ENCODE data around the gene NTRK2.

NTRK2 gene

DNA sequence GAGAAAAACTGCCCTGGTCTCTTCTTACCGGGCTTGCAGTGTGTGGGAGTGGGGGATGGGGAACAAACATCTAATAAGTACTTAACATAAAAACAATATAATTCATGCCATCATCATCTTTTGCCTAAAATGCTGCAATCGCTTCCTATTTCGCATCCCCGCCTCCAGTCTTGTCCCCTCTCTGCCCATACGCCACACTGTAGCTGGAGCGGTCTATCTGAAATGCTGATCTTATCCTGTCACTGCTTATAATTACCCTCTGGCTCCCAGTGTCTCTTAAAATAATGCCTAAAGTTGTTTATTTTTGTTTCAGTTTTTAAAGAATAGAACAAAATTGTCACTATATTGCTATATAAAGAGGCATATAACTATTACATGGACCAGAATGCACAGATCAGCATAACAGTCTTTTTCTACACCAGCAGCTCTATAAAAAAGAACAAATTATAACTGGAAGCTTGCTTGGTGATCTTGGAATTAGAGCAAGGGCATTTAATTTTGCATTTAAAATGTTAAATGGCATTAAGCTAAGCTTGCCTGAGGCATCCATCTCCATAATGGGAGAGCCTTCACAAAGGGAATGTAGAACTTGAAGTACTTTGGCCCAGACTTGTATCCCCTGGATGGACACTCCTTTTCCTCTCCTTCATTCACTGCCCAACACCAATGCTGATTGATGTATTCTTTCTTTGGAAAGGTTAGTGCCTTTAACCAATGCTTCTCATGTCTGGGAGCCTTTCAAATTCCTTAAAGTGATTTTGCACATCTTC is 12.2 kb downstream of the NTRK2 start:
- no peak for DNase-seq (ENCODE audit: low read depth, low spot score)

- no peak for DNase-seq (ENCODE audit: low read depth, low spot score)
Observed at GRCh38 chr9:84686068-84686467, 16.5 kb downstream of the NTRK2 start.

DNA sequence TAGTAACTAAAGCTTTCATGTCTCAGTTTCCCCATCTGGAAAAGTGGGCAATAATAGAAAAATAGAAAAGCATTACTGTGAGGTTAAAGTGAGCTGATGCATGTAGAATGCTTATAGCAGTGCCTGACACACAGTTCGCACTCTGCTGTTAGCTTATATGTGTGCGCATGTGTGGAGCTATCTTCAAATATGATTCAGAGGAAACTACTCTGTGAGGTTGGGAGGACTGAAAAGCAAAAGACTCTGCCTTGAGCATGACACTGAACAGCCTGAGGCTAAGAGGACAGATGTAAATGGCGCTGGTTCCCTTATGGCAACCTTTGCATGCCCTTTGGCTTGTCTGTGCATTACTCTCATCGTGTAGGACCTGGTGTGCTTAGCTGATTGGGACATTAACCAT is 19.4 kb downstream of the NTRK2 start:
- DNase-seq (ENCODE audit: low read depth, low spot score): no peak

DNA sequence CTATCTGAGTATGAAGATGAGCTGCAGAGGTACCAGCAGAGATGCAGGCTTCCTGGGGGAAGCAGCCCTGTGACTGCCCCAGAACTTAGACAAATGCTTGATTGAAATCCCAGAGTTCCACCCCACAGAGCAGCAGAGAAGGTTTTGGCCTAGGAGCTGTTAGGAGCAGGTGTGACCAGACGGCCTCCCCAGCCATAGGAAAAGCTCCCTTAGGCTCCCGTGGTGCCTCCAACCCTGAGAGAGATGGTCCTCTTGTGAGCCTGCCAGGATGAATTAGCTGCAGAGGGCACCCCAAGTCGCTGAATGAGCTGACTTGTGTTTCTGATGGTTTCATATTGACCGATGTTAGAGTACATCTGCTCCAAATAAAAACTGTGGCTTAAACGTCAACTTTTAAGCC is 22.1 kb downstream of the NTRK2 start:
- DNase-seq (ENCODE audit: low read depth, low spot score): no peak

DNA sequence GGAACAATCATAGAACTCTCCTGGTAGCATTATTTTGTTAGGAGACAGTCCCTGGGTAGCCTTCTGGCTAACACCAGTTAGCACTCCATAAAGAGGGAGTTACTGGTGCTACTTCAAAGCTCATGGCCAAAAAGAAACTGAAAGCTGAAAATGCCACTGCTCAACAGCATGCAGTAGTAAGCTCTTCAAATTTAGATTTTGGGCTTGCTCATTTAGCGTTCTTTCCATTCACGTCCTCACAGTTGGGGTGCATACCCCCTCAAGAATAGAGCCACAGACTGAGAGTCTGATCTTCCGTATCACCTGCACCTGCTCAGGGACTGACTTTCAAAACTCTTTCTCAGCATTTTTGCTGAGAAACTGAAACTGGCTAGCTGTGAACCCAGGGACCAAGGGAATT is 24.7 kb downstream of the NTRK2 start:
- DNase-seq (ENCODE audit: low read depth, low spot score): no peak

DNA sequence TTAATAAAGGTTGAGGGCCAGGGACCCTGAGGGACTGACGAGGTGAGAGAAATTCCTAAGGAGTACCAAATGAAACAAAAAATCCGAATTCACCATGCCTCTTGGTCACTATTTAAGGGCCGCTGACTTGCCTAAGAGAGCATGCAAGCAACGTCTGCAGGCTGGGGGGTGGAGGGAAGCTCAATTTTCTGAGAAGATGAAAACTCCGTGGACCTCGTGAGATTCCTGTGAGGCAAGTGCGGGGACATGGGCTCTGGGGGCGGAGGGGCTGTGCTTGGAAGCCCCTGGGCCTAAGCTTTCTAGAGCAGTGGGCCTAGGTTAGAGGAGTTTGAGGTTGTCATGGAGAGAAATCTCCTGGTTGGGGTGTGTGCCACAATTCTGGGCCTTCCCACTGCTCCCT is 27.5 kb downstream of the NTRK2 start:
- DNase-seq (ENCODE audit: low read depth, low spot score): no peak

DNA sequence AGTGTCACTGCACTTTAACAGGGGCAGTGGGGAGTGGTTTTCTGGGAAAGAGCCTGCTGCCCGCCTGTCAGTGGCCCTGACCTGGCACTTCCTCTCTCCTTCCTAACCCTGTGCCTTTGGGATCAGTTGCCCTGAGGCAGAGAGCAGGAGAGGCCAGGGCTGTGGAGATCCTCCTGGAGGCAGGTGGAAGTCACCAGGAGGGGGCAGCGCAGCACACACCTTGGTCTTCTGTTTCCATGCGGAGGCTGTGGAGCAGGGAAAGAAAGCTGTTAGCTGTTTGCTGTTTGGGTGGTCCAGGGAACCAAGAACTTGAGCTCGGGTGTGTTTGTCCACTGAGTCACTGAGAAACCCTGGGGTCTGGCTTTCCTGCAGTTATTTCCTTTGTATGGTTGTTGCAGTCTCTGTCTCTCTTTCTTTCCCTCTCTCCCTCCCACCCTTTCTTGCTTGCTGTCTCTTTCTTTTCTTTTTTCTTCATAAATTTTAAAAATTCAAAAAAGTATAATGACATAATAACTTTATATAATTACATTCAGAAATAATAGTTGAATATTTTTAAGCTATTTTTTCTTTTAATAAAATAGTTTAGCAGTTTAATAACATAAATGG is 28.1 kb downstream of the NTRK2 start:
- peak; percentile 85 for DNase-seq (ENCODE audit: low read depth, low spot score)

GRCh38 chr9:84698323-84698722 is 28.8 kb downstream of the NTRK2 start:
- no peak for DNase-seq (ENCODE audit: low read depth, low spot score)

- DNase-seq (ENCODE audit: low read depth, low spot score): peak; percentile 22
Observed at GRCh38 chr9:84699984-84700383, 30.5 kb downstream of the NTRK2 start.

GRCh38 chr9:84701801-84702200 is 32.3 kb downstream of the NTRK2 start:
- DNase-seq (ENCODE audit: low read depth, low spot score): no peak

DNA sequence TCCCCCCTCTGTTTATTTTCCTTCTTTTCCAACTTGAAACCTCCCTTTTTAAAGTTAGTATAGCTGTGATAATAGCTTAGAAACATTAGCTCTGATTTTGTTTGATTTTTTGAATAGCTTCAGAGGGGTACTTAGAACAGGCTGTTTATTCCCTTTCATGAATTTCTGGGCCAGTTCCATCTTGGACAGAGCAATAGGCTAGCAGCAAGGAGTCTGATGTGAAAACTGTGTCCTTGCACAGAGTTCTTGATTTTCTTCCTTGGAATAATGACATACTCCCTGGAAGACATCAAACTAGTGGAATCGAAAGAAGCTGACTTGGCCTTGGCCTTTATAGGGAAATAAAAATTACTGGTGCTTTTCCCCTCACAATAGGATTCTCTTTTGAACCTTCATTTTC is 32.9 kb downstream of the NTRK2 start:
- no peak for DNase-seq (ENCODE audit: low read depth, low spot score)

- DNase-seq (ENCODE audit: low read depth, low spot score): peak; percentile 21
Observed at GRCh38 chr9:84703793-84704192, 34.3 kb downstream of the NTRK2 start.

DNA sequence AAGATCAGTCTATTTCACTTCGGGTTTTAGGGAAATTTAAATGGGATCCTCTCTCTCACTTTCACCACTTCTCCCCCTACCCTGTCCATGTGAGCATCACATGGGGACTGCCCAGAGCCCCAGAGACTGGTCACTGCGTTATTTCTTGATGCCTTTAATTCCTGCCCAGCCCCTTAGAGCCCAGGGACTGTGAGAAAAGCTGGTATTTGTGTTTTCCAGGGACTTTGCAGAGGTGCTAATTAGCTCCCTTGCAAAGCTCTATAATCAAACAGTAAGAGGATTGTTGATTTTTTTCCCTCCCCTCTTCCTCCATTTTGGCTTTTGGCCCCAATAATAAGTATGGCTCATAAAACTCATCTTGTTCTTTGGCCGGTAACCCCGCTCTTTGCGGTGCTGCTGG is 35.6 kb downstream of the NTRK2 start:
- DNase-seq (ENCODE audit: low read depth, low spot score): no peak

- DNase-seq (ENCODE audit: low read depth, low spot score): no peak
Observed at GRCh38 chr9:84708400-84708799, 38.9 kb downstream of the NTRK2 start.

DNA sequence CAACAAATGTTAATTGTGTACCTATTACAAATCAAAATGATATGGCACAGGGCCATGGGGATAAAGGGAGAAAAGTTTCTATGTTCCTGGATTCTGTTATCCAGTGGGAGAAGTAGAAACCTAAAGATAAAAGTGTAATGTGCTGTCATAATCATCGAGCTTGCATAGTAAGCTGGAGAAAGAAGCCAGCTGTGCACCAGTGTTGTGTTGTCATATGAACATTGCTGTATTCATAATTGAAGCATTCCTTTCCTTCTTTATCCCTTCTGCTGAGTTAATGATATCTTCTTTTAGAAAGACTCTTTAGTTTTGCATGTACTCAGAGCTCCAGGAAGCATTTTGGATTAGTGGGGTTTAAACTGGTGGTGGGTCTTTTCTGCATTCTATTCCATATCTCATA is 39.5 kb downstream of the NTRK2 start:
- DNase-seq (ENCODE audit: low read depth, low spot score): no peak

- peak; percentile 6 for DNase-seq (ENCODE audit: low read depth, low spot score)
Observed at GRCh38 chr9:84710701-84711397, 41.3 kb downstream of the NTRK2 start.

- DNase-seq (ENCODE audit: low read depth, low spot score): peak; percentile 17
Observed at GRCh38 chr9:84711398-84711777, 41.9 kb downstream of the NTRK2 start.

- DNase-seq (ENCODE audit: low read depth, low spot score): peak; percentile 93
Observed at GRCh38 chr9:84711936-84712335, 42.4 kb downstream of the NTRK2 start.

GRCh38 chr9:84716217-84716616 is 46.7 kb downstream of the NTRK2 start:
- DNase-seq (ENCODE audit: low read depth, low spot score): no peak

- no peak for DNase-seq (ENCODE audit: low read depth, low spot score)
Observed at GRCh38 chr9:84718476-84718875, 48.9 kb downstream of the NTRK2 start.

DNA sequence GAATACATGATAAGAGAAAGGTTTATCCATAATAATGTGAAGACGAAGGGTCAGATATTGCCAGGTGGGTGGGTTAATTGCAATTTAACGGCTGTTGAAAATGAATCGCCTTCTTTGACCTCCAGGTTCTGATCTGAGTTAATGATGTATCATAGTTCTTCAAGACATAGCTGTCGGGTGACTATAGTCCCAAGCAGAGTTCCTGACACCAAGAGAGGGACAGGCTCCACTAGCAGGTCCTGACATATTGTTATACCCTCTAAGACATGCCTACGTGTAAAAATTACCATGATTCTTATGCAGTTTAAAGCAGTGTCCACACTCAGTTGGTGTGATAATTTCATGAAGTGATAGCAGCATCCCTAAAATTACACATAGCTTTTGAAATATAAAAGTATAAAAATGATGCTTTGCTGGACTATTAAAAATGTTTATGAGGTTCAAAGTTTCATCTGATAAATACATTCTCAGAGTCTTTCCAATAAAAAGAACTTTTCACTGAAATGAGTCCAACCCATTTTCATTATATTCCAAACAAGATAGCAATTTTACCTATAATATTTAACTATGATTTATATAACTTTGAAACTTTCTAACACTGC is 53.0 kb downstream of the NTRK2 start:
- no peak for DNase-seq (ENCODE audit: low read depth, low spot score)

DNA sequence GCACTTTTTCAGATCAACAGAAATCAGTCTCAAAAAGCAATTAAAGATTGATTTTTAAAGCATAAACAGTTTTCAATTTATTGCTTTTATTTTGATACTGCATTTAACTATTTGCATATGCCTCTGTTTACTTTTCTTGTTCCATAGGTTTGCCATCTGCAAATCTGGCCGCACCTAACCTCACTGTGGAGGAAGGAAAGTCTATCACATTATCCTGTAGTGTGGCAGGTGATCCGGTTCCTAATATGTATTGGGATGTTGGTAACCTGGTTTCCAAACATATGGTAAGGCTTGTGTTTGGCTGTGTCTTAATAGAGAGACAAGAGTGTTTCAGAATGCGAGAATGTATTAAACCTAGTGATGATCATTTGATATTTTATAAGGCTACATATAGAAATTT is 53.9 kb downstream of the NTRK2 start:
- no peak for DNase-seq (ENCODE audit: low read depth, low spot score)

GRCh38 chr9:84731696-84732095 is 62.2 kb downstream of the NTRK2 start:
- no peak for DNase-seq (ENCODE audit: low read depth, low spot score)
